Stimulated activated CD8-positive, alpha-beta memory T cell treated with anti-CD3 and anti-CD28 coated beads, Interleukin-7, amount 100 ng/mL, for 48 hours (primary cell): ENCODE results near the gene SMIM3.
"Not testable (repeated sequence)": the region's sequence is repeated elsewhere in the genome, so short reads cannot be mapped to it uniquely, and the experiment has no call there.

Source experiments
- DNase-seq, 2 donors: peaks; one replicate each; pipeline ENCODE4 v3.0.0-alpha.2; 2020; ENCODE audit warnings: low read depth in 1 of 2; ENCODE audit errors: extremely low read depth in 1 of 2

The SMIM3 gene

GRCh38 chr5:150778517-150779396 is at the start of gene SMIM3:
SMIM3 (plus strand) TSS chr5:150778757; CDS start chr5:150795441, 16,684 bp downstream.
- peak in 1 of 2 donors; percentile 67 for DNase-seq

GRCh38 chr5:150729859-150730258 is 48.7 kb upstream of the SMIM3 start:
- DNase-seq: no peak

GRCh38 chr5:150731669-150732242 is 46.8 kb upstream of the SMIM3 start:
- DNase-seq: no peak

GRCh38 chr5:150734579-150735384 is 43.8 kb upstream of the SMIM3 start:
- peak in 1 of 2 donors; percentile 14 for DNase-seq

GRCh38 chr5:150738862-150739261 is 39.7 kb upstream of the SMIM3 start:
- DNase-seq: no peak

GRCh38 chr5:150740992-150741391 is 37.6 kb upstream of the SMIM3 start:
- DNase-seq: no peak

- DNase-seq: not testable (repeated sequence)
Measured at GRCh38 chr5:150742455-150743141, 36.0 kb upstream of the SMIM3 start.

GRCh38 chr5:150743142-150743488 is 35.4 kb upstream of the SMIM3 start:
- DNase-seq: not testable (repeated sequence)

GRCh38 chr5:150750469-150750868 is 28.1 kb upstream of the SMIM3 start:
- DNase-seq: no peak

GRCh38 chr5:150751096-150751891 is 27.3 kb upstream of the SMIM3 start:
- DNase-seq: no peak

- no peak for DNase-seq
Measured at GRCh38 chr5:150753463-150753862, 25.1 kb upstream of the SMIM3 start.

GRCh38 chr5:150753863-150754262 is 24.7 kb upstream of the SMIM3 start:
- no peak for DNase-seq

- DNase-seq: no peak
Measured at GRCh38 chr5:150757087-150757649, 21.4 kb upstream of the SMIM3 start.

GRCh38 chr5:150758203-150758530 is 20.4 kb upstream of the SMIM3 start:
- no peak for DNase-seq

GRCh38 chr5:150758531-150759333 is 19.8 kb upstream of the SMIM3 start, which contains the start of gene DCTN4:
DCTN4 (minus strand) TSS chr5:150759017; CDS start chr5:150758993, 24 bp downstream.
- DNase-seq: peak; percentile 83 to 94

- DNase-seq: no peak
Measured at GRCh38 chr5:150759334-150759583, 19.3 kb upstream of the SMIM3 start.

- DNase-seq: no peak
Measured at GRCh38 chr5:150762211-150762610, 16.3 kb upstream of the SMIM3 start.

- DNase-seq: no peak
Measured at GRCh38 chr5:150763023-150763769, 15.4 kb upstream of the SMIM3 start.

- no peak for DNase-seq
Measured at GRCh38 chr5:150764530-150764929, 14.0 kb upstream of the SMIM3 start.
